ENCODE results near the gene CYP4V2. TPM values are rescaled to one million over a fixed set of nuclear protein-coding genes. Genes with fewer than 3 reads are reported as not detected.

The CYP4V2 gene
- total RNA-seq, 1 donor from 2014 or later = 14.1 TPM

- no peak overlapping the region for H3K4me3 Mint-ChIP-seq (ENCODE audit: unreplicated experiment)
- DNase-seq (ENCODE audit: extremely low spot score, unreplicated experiment) = no peak
- no peaks in the 10 kb centered on the region for H3K36me3 Mint-ChIP-seq (ENCODE audit: unreplicated experiment)
- no peak overlapping the region for H3K27ac Mint-ChIP-seq (ENCODE audit: unreplicated experiment)
- H3K27me3 Mint-ChIP-seq (ENCODE audit: unreplicated experiment) = no peaks in the 10 kb centered on the region
- H3K9me3 Mint-ChIP-seq (ENCODE audit: unreplicated experiment) = no peaks in the 10 kb centered on the region
- no peak for TF ChIP-seq CTCF (IDR thresholded peaks at IDR 0.05)
- no peaks in the 10 kb centered on the region for H3K4me1 Mint-ChIP-seq (ENCODE audit: unreplicated experiment)
Measured at GRCh38 chr4:186203406-186203805, 12.0 kb downstream of the CYP4V2 start.

- no peak for DNase-seq (ENCODE audit: extremely low spot score, unreplicated experiment)
- Mint-ChIP-seq H3K36me3 (ENCODE audit: unreplicated experiment) (peaks cover 4% of the 10 kb centered on the region), H3K4me1 (ENCODE audit: unreplicated experiment) (no peaks in the 10 kb centered on the region), H3K9me3 (ENCODE audit: unreplicated experiment) (peaks cover 5% of the 10 kb centered on the region), H3K27ac (ENCODE audit: unreplicated experiment) (no peak overlapping the region), H3K4me3 (ENCODE audit: unreplicated experiment) (no peak overlapping the region), H3K27me3 (ENCODE audit: unreplicated experiment) (no peaks in the 10 kb centered on the region)
- no peak for TF ChIP-seq CTCF (IDR thresholded peaks at IDR 0.05)
Measured at GRCh38 chr4:186204103-186204559, 12.8 kb downstream of the CYP4V2 start.

- H3K4me1 Mint-ChIP-seq (ENCODE audit: unreplicated experiment) = no peaks in the 10 kb centered on the region
- no peak for TF ChIP-seq CTCF (IDR thresholded peaks at IDR 0.05)
- peaks cover 8% of the 10 kb centered on the region for H3K36me3 Mint-ChIP-seq (ENCODE audit: unreplicated experiment)
- no peak overlapping the region for H3K4me3 Mint-ChIP-seq (ENCODE audit: unreplicated experiment)
- no peak overlapping the region for H3K27ac Mint-ChIP-seq (ENCODE audit: unreplicated experiment)
- H3K9me3 Mint-ChIP-seq (ENCODE audit: unreplicated experiment) = peaks cover 11% of the 10 kb centered on the region
- no peaks in the 10 kb centered on the region for H3K27me3 Mint-ChIP-seq (ENCODE audit: unreplicated experiment)
- no peak for DNase-seq (ENCODE audit: extremely low spot score, unreplicated experiment)
Measured at GRCh38 chr4:186204686-186205085, 13.3 kb downstream of the CYP4V2 start.

GRCh38 chr4:186205156-186205555 lies 13.8 kb downstream of the CYP4V2 start:
- Mint-ChIP-seq H3K27ac (ENCODE audit: unreplicated experiment) (no peak overlapping the region), H3K36me3 (ENCODE audit: unreplicated experiment) (peaks cover 8% of the 10 kb centered on the region), H3K27me3 (ENCODE audit: unreplicated experiment) (no peaks in the 10 kb centered on the region), H3K9me3 (ENCODE audit: unreplicated experiment) (peaks cover 13% of the 10 kb centered on the region), H3K4me1 (ENCODE audit: unreplicated experiment) (no peaks in the 10 kb centered on the region), H3K4me3 (ENCODE audit: unreplicated experiment) (no peak overlapping the region)
- TF ChIP-seq CTCF (IDR thresholded peaks at IDR 0.05) = no peak
- DNase-seq (ENCODE audit: extremely low spot score, unreplicated experiment) = no peak

GRCh38 chr4:186216465-186217024 lies 25.2 kb downstream of the CYP4V2 start:
- no peak for TF ChIP-seq CTCF (IDR thresholded peaks at IDR 0.05)
- no peak for DNase-seq (ENCODE audit: extremely low spot score, unreplicated experiment)
- Mint-ChIP-seq H3K4me3 (ENCODE audit: unreplicated experiment) (no peak overlapping the region), H3K9me3 (ENCODE audit: unreplicated experiment) (no peaks in the 10 kb centered on the region), H3K36me3 (ENCODE audit: unreplicated experiment) (no peaks in the 10 kb centered on the region), H3K4me1 (ENCODE audit: unreplicated experiment) (peaks cover 3% of the 10 kb centered on the region), H3K27me3 (ENCODE audit: unreplicated experiment) (peaks cover 40% of the 10 kb centered on the region), H3K27ac (ENCODE audit: unreplicated experiment) (no peak overlapping the region)

All from osteocyte (in vitro differentiated cells).